Heart right ventricle (tissue), 16 donors: ENCODE data around the gene BRK1. TPM values are rescaled to one million over a fixed set of nuclear protein-coding genes. Genes with fewer than 3 reads are reported as not detected.
"Not testable (repeated sequence)": the region's sequence is repeated elsewhere in the genome, so short reads cannot be mapped to it uniquely, and the experiment has no call there.

Experiments used
- ATAC-seq, 8 donors: fragments of 200-7000 bp; cut with Tn5 transposase; one replicate each; pipeline ENCODE4 v1.9.1; 2020; ENCODE audit warnings: mild to moderate bottlenecking in 8 of 8, moderate library complexity in 8 of 8, moderate number of reproducible peaks in 1 of 8
- DNase-seq, 2 donors: peaks; one replicate each; pipeline ENCODE4 v3.0.0-alpha.2; 2020
- H3K27ac ChIP-seq, 10 donors: fragments of 200-600 bp; sonication (generic) in 2 of 10; one replicate each; pipeline versions ENCODE4 v1.5.0 to v1.8.0; 2020 to 2022; ENCODE audit warnings: mild to moderate bottlenecking in 3 of 10
- H3K27me3 ChIP-seq, 7 donors: fragments of 200-600 bp; one replicate each; pipeline ENCODE4 v1.8.0; 2021 to 2022; ENCODE audit warnings: mild to moderate bottlenecking in 2 of 7
- H3K36me3 ChIP-seq, 9 donors: fragments of 200-600 bp; sonication (generic) in 1 of 9; one replicate each; pipeline versions ENCODE4 v1.5.0 to v1.8.0; 2020 to 2022; ENCODE audit warnings: mild to moderate bottlenecking in 2 of 9
- H3K4me1 ChIP-seq, 9 donors: fragments of 200-600 bp; sonication (generic) in 1 of 9; one replicate each; pipeline versions ENCODE4 v1.5.0 to v1.8.0; 2020 to 2022; ENCODE audit warnings: mild to moderate bottlenecking in 4 of 9
- H3K4me3 ChIP-seq, 10 donors: fragments of 200-600 bp; sonication (generic) in 2 of 10; one replicate each; pipeline versions ENCODE4 v1.5.0 to v1.8.0; 2020 to 2022; ENCODE audit warnings: mild to moderate bottlenecking in 7 of 10, moderate library complexity in 2 of 10
- H3K9me3 ChIP-seq, 11 donors: fragments of 200-600 bp in 10 of 11; sonication (generic) in 2 of 11; one replicate each; pipeline versions ENCODE4 v1.5.0 to v1.8.0; 2013 to 2022; ENCODE audit warnings: mild to moderate bottlenecking in 2 of 11, control low read depth in 1 of 11, moderate library complexity in 1 of 11
- WGBS, 2 donors: extraction: QIAGEN DNeasy Blood & Tissue Kit; methylation state at CpG; one replicate each; pipeline ENCODE4 v1.1.7; 2013; ENCODE audit warnings: inconsistent platforms in 1 of 2; 5-methylcytosine and 5-hydroxymethylcytosine counted together
- intact Hi-C, 10 donors: fragments of 100-400 bp; cut with DNase I; formaldehyde crosslinking; loops; one replicate each; pipeline versions ENCODE4 v1.11.1 to v1.14.2; 2022
- polyA plus RNA-seq, 2 donors: library from polyadenylated mRNA; stranded (reverse); fragments of 200-250 nt; gene quantifications; one replicate each; pipeline ENCODE4 v1.2.3, GENCODE V29; 2013
- total RNA-seq, 10 donors: library from RNA; stranded (reverse); fragmentation: NEBNext Ultra II Directional in 3 of 10; extraction: Animal tissue kit (Norgen Biotek cat#: 25700) in 3 of 10; gene quantifications; one replicate each; pipeline versions ENCODE4 v1.2.1 to v1.2.4, GENCODE V29; 2021 to 2023
- TF ChIP-seq, protein P1 (sequence below), 9 donors: fragments of 200-600 bp; sonication (generic) in 2 of 9; IDR thresholded peaks; one replicate each; pipeline versions ENCODE4 v1.5.0 to v1.8.0; 2021 to 2022; ENCODE audit warnings: antibody characterized with exemption in 9 of 9, mild to moderate bottlenecking in 5 of 9, moderate library complexity in 1 of 9
- donor health status: Arrhythmogenic right ventricular cardiomyopathy.
- donor health status: ischemic (EF 13 %, LVEDD 7.1; RV severe dilation, severe dysfunction).
- donor health status: healthy with polysubstance abuse.
- donor health status: DM: no; HTN: yes; CAD: no.
- donor health status: DM: no; HTN: no; CAD: no.
- donor health status: ischemic (EF 25% LVEDD 6.9; RV normal size, moderate dysfunction).
- donor health status: ischemic (EF 25% LVEDD 5.7; RV mildly dilated, moderate dysfunction).
- donor health status: healthy.
- donor health status: DM: yes; HTN: yes; CAD: no.
- donor health status: Ischemic cardiomyopathy.
- donor health status: ischemic (EF 35%, LVEDD 5.7; RV mildly dilated, moderate dysfunction).
- donor health status: nonischemic (EF 11% LVEDD 7.7; RV severe dilation, severe dysfunction).
- donor health status: DM: yes; HTN: yes; CAD: no.
- donor health status: PGD.
- donor health status: ischemic (EF 29% LVEDD 5.4; RV normal size, mild dysfunction).
- donor health status: nonischemic (EF 23%, LVEDD 6.1; RV moderate dilation, normal function).

Gene BRK1
- total and polyA plus RNA-seq, 12 donors = 62.0 to 151 (median 94.8) TPM

GRCh38 chr3:10160346-10160745, 44.9 kb downstream of the BRK1 start:
- Histone ChIP-seq H3K4me1 (peaks cover 0 to 14% (median 5%) of the 10 kb centered on the region in 9 donors), H3K27me3 (no peaks in the 10 kb centered on the region), H3K36me3 (no peaks in the 10 kb centered on the region), H3K9me3 (no peaks in the 10 kb centered on the region), H3K4me3 (no peak overlapping the region), H3K27ac (no peak overlapping the region)
- intact Hi-C loops = loop anchor here in 5 of 10 donors (5.0 to 10.0 kb wide), 3 partner anchors 57 to 64 kb away; no protein-coding TSS in a partner anchor
- TF ChIP-seq, protein P1, sequence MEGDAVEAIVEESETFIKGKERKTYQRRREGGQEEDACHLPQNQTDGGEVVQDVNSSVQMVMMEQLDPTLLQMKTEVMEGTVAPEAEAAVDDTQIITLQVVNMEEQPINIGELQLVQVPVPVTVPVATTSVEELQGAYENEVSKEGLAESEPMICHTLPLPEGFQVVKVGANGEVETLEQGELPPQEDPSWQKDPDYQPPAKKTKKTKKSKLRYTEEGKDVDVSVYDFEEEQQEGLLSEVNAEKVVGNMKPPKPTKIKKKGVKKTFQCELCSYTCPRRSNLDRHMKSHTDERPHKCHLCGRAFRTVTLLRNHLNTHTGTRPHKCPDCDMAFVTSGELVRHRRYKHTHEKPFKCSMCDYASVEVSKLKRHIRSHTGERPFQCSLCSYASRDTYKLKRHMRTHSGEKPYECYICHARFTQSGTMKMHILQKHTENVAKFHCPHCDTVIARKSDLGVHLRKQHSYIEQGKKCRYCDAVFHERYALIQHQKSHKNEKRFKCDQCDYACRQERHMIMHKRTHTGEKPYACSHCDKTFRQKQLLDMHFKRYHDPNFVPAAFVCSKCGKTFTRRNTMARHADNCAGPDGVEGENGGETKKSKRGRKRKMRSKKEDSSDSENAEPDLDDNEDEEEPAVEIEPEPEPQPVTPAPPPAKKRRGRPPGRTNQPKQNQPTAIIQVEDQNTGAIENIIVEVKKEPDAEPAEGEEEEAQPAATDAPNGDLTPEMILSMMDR (IDR thresholded peaks at IDR 0.05) = no peak
- 54 to 61% methylated on average over 1 of the region's 1 CpG for WGBS, 2 donors
- ATAC-seq = no peak
- no peak for DNase-seq

DNA sequence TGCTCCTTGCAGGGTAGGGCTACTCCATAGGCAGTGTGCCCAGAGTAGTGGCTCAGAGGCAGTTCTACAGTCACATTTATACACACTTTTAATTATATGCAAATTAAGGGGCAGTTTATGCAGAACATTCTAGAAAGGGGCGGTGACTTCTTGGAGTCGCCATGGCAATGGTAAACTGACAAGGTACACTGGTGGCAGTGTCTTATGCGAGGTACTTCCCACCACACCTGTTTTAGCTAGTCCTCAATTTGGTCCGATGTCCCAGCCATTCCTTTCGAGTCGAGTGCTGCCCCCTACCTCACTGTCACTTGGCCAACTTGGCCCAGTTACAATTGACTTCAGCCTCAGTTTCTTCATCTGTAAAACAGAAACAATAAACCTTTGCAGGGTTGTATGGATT, 45.5 kb downstream of the BRK1 start:
- no peak for DNase-seq
- no peaks in the 10 kb centered on the region for H3K9me3 ChIP-seq
- WGBS, 2 donors = 74 to 84% methylated on average over 6 of the region's 6 CpGs
- intact Hi-C loops = loop anchor here in 5 of 10 donors (5.0 to 10.0 kb wide), 3 partner anchors 56 to 64 kb away; no protein-coding TSS in a partner anchor
- no peaks in the 10 kb centered on the region for H3K27me3 ChIP-seq
- H3K4me3 ChIP-seq = no peak overlapping the region
- no peak for ATAC-seq
- TF ChIP-seq, protein P1 (IDR thresholded peaks at IDR 0.05) = no peak
- peaks cover 0 to 20% (median 5%) of the 10 kb centered on the region in 9 donors for H3K4me1 ChIP-seq
- H3K36me3 ChIP-seq = no peaks in the 10 kb centered on the region
- H3K27ac ChIP-seq = no peak overlapping the region

- TF ChIP-seq, protein P1 (IDR thresholded peaks at IDR 0.05) = no peak
- no peak for ATAC-seq
- intact Hi-C loops = loop anchor here in 5 of 10 donors (5.0 to 10.0 kb wide), 3 partner anchors 55 to 63 kb away; no protein-coding TSS in a partner anchor
- no peaks in the 10 kb centered on the region for H3K27me3 ChIP-seq
- no peaks in the 10 kb centered on the region for H3K36me3 ChIP-seq
- H3K9me3 ChIP-seq = no peaks in the 10 kb centered on the region
- no peak overlapping the region for H3K4me3 ChIP-seq
- no peak overlapping the region for H3K27ac ChIP-seq
- 91 to 92% methylated on average over 6 of the region's 6 CpGs for WGBS, 2 donors
- no peak for DNase-seq
- H3K4me1 ChIP-seq = peaks cover 0 to 27% (median 5%) of the 10 kb centered on the region in 9 donors
Observed at GRCh38 chr3:10162185-10162584, 46.7 kb downstream of the BRK1 start.

DNA sequence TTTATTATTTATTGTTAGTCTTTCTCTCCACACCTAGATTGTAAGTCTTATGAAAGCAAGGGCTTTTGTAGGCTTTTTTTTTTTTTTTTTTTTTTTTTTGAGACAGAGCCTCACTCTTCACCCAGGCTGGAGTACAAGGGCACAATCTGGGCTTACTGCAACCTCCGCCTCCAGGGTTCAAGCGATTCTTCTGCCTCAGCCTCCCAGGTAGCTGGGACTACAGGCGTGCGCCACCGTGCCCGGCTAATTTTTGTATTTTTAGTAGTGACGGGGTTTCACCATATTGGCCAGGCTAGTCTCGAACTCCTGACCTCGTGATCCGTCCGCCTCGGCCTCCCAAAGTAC, 48.7 kb downstream of the BRK1 start:
- H3K9me3 ChIP-seq, H3K36me3 ChIP-seq, H3K27ac ChIP-seq, H3K27me3 ChIP-seq, ATAC-seq, DNase-seq: not testable (repeated sequence)
- peak overlapping the region in 9 of 10 donors; percentile 56 to 92 (median 86) for H3K4me3 ChIP-seq
- 71 to 72% methylated on average over 12 of the region's 12 CpGs for WGBS, 2 donors
- intact Hi-C loops = loop anchor here in 7 of 10 donors (2.0 to 10.0 kb wide), 4 partner anchors 53 to 61 kb away; no protein-coding TSS in a partner anchor
- H3K4me1 ChIP-seq = peaks cover 0 to 27% (median 5%) of the 10 kb centered on the region in 9 donors
